Prostate gland (tissue), 2 donors: ENCODE measurements around the gene SERPINA4.

Source experiments
- POLR2A ChIP-seq: fragments of 450-650 bp; IDR thresholded peaks from one replicate; pipeline ENCODE4 v1.6.1; 2016; ENCODE audit warnings: antibody characterized with exemption, mild to moderate bottlenecking
- TF ChIP-seq, protein P1 (sequence below), 4 experiments: fragments of 200-600 bp in 2 of 4; fragments of 450-650 bp in 2 of 4; sonication (generic) in 2 of 4; IDR thresholded peaks; 1 replicate in 3 of 4; 2 replicates in 1 of 4; pipeline ENCODE4 v1.5.1; 2016 to 2019; ENCODE audit warnings: antibody characterized with exemption in 4 of 4, mild to moderate bottlenecking in 2 of 4, moderate library complexity in 2 of 4

- TF ChIP-seq POLR2A: no peak
- TF ChIP-seq, protein P1, sequence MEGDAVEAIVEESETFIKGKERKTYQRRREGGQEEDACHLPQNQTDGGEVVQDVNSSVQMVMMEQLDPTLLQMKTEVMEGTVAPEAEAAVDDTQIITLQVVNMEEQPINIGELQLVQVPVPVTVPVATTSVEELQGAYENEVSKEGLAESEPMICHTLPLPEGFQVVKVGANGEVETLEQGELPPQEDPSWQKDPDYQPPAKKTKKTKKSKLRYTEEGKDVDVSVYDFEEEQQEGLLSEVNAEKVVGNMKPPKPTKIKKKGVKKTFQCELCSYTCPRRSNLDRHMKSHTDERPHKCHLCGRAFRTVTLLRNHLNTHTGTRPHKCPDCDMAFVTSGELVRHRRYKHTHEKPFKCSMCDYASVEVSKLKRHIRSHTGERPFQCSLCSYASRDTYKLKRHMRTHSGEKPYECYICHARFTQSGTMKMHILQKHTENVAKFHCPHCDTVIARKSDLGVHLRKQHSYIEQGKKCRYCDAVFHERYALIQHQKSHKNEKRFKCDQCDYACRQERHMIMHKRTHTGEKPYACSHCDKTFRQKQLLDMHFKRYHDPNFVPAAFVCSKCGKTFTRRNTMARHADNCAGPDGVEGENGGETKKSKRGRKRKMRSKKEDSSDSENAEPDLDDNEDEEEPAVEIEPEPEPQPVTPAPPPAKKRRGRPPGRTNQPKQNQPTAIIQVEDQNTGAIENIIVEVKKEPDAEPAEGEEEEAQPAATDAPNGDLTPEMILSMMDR (IDR thresholded peaks at IDR 0.05): no peak
These were observed 51.6 kb downstream of the SERPINA4 start for GRCh38 chr14:94612580-94613554.
